OCI-LY3 (cell line): ENCODE data around the gene OBSCN.

Experiments used
- H2AFZ ChIP-seq: fragments of 200-600, 300-600 bp; shearing (Covaris generic); 2 replicates; pipeline ENCODE4 v1.6.0; 2014; ENCODE audit warnings: antibody characterized with exemption, low read depth, low read length
- H3K27ac ChIP-seq: fragments of 200-600, 300-600 bp; sonication (generic); 2 replicates; pipeline ENCODE4 v1.5.1; 2014; ENCODE audit warnings: mild to moderate bottlenecking, low read length, moderate library complexity, mixed read lengths
- H3K27me3 ChIP-seq: fragments of 200-600, 300-600 bp; sonication (generic); 2 replicates; pipeline ENCODE4 v1.6.1; 2014; ENCODE audit warnings: low read depth, low read length, mixed read lengths
- H3K36me3 ChIP-seq: fragments of 200-600, 300-600 bp; sonication (generic); replicated peaks from 2 replicates; pipeline ENCODE3; 2014; ENCODE audit warnings: low read depth, low read length, mixed read lengths
- H3K4me1 ChIP-seq: fragments of 300-600, 200-600 bp; sonication (generic); 2 replicates; pipeline ENCODE4 v1.6.1; 2014; ENCODE audit warnings: low read length, mixed read lengths
- H3K4me2 ChIP-seq: fragments of 200-600, 300-600 bp; sonication (generic); 2 replicates; pipeline ENCODE4 v1.6.1; 2014; ENCODE audit warnings: low read length, mixed read lengths
- H3K4me3 ChIP-seq: fragments of 300-600, 200-600 bp; sonication (generic); 2 replicates; pipeline ENCODE4 v1.5.1; 2014; ENCODE audit warnings: antibody characterized with exemption, mild to moderate bottlenecking, low read length, moderate library complexity
- H3K79me2 ChIP-seq: fragments of 300-600, 200-600 bp; shearing (Covaris generic); 2 replicates; pipeline ENCODE4 v1.6.1; 2014; ENCODE audit warnings: mild to moderate bottlenecking, low read length, mixed read lengths
- H3K9ac ChIP-seq: fragments of 300-600, 200-600 bp; shearing (Covaris generic); 2 replicates; pipeline ENCODE4 v1.6.0; 2014; ENCODE audit warnings: mild to moderate bottlenecking, low read length, moderate library complexity
- H3K9me3 ChIP-seq: fragments of 200-600, 300-600 bp; shearing (Covaris generic); 2 replicates; pipeline ENCODE4 v1.6.1; 2014; ENCODE audit warnings: low read length, mixed read lengths; ENCODE audit not compliant: insufficient read depth
- H4K20me1 ChIP-seq: fragments of 200-600, 300-600 bp; sonication (generic); 2 replicates; pipeline ENCODE4 v1.6.1; 2016; ENCODE audit warnings: low read length, mixed read lengths; ENCODE audit not compliant: insufficient read depth
- EZH2phosphoT487 ChIP-seq: fragments of 200-600 bp; shearing (Covaris generic); IDR thresholded peaks from 2 replicates; pipeline ENCODE4 v1.6.1; 2018; ENCODE audit warnings: antibody characterized with exemption, mixed run types, low read depth
- TF ChIP-seq, protein P1 (sequence below): fragments of 200-600, 300-600 bp; sonication (generic); IDR thresholded peaks from 2 replicates; pipeline ENCODE4 v1.5.1; 2014; ENCODE audit warnings: antibody characterized with exemption, low read length, low read depth

OBSCN gene

DNA sequence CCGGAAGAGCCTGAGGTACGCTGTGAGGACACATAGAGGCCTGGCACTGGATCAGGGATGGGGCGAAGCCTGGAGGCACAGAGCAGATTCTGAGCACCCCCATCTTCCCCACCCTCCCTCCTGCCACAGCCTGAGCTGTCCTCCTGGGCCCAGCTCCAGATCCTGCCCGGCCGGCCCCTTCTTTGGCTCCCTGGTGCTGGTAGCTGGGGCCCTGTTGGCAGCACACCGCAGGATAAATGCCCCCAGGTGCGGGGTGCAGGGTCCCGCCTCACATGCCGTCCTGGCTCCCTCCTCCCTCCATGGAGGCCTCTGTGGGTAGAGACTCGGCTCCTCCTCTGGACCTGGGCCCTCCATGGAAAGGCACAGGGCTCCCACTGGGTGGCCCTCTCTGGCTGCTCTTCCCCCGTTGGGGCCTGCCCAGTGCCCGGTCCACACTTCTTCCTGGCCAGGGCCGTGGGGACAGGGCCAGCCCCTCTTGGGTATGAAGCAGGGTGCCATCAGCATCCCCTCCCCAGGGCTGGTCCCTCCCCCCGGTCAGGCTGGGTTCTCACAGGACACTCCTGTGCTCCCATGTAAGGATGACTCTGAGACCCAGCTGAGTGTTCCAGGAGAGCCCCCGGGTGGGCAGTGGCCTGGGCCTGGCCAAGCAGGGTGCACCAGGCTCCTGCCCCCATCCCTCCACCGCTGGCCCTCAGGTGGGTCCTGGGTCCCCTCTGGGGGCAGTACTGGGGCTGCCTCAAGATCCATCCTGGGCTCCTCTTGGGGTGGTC lies 1.1 kb upstream of the OBSCN start:
- Histone ChIP-seq H3K27ac (no peak overlapping the region), H3K9me3 (no peaks in the 10 kb centered on the region), H3K79me2 (no peaks in the 10 kb centered on the region), H3K36me3 (no peaks in the 10 kb centered on the region), H4K20me1 (no peaks in the 10 kb centered on the region), H3K9ac (no peak overlapping the region), H2AFZ (no peak overlapping the region), H3K27me3 (no peaks in the 10 kb centered on the region), H3K4me1 (no peaks in the 10 kb centered on the region), H3K4me3 (no peak overlapping the region), H3K4me2 (no peak overlapping the region)
- TF ChIP-seq, protein P1, sequence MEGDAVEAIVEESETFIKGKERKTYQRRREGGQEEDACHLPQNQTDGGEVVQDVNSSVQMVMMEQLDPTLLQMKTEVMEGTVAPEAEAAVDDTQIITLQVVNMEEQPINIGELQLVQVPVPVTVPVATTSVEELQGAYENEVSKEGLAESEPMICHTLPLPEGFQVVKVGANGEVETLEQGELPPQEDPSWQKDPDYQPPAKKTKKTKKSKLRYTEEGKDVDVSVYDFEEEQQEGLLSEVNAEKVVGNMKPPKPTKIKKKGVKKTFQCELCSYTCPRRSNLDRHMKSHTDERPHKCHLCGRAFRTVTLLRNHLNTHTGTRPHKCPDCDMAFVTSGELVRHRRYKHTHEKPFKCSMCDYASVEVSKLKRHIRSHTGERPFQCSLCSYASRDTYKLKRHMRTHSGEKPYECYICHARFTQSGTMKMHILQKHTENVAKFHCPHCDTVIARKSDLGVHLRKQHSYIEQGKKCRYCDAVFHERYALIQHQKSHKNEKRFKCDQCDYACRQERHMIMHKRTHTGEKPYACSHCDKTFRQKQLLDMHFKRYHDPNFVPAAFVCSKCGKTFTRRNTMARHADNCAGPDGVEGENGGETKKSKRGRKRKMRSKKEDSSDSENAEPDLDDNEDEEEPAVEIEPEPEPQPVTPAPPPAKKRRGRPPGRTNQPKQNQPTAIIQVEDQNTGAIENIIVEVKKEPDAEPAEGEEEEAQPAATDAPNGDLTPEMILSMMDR: no peak
- TF ChIP-seq EZH2phosphoT487: no peak

DNA sequence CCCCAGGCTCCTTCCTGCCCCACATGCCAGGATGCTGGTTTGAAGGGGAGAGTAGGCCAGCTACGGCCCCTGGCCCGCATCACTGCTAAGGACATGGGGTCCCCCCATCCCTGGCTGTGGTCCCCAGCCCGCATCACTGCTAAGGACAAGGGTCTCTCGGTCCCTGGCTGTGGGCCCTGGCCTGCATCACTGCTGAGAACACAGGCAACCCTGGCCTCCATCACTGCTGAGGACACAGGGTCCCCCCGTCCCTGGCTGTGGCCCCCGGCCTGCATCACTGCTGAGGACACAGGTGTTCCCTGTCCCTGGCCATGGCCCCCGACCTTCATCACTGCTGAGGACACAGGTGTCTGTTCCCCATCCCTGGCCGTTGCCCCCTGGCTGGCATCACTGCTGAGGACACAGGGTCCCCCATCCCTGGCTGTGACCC lies 448 bp upstream of the OBSCN start:
- Histone ChIP-seq H3K36me3 (no peaks in the 10 kb centered on the region), H3K9me3 (no peaks in the 10 kb centered on the region), H3K27ac (no peak overlapping the region), H4K20me1 (no peaks in the 10 kb centered on the region), H2AFZ (no peak overlapping the region), H3K4me2 (no peak overlapping the region), H3K9ac (no peak overlapping the region), H3K27me3 (no peaks in the 10 kb centered on the region), H3K4me1 (no peaks in the 10 kb centered on the region), H3K79me2 (no peaks in the 10 kb centered on the region), H3K4me3 (no peak overlapping the region)
- TF ChIP-seq, protein P1: no peak
- TF ChIP-seq EZH2phosphoT487: no peak

DNA sequence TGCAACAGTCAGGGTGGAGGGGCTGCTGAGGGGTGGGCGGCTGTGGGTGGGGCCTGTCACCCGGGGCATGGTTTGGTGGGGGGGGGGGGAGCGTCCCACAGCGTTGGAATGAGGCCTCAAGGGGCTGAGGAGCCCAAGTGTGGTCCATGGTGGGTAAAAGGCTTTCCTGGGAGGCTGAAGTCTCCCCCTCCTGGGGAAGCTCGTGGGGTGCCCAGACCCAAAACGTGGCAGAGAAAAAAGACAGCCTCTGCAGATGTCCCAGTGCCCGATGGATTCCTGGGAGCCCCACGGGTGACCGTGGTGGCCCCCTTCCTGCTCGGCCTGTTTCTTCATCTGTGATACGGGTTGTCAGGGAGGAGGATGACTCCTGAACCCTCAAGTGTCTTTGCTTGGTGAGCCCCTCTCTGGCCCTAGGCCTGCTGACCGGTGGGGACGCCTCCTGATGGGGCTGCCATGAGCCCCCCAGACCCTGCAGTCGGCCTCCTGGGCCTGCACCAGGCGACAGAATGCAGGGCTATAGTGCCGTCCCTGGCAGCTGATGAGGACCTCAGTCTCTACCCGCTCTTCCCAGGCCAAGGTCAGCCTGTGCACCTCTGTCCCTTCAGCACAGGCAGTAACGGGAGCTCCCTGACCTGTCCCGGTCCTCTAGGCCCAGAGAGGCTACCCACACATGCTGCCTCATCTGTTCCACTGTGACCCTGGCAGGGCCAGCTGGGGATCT lies 1.1 kb downstream of the OBSCN start:
- TF ChIP-seq, protein P1: no peak
- TF ChIP-seq EZH2phosphoT487: no peak
- no peak overlapping the region for H3K4me3 ChIP-seq
- H3K27ac ChIP-seq: no peak overlapping the region

DNA sequence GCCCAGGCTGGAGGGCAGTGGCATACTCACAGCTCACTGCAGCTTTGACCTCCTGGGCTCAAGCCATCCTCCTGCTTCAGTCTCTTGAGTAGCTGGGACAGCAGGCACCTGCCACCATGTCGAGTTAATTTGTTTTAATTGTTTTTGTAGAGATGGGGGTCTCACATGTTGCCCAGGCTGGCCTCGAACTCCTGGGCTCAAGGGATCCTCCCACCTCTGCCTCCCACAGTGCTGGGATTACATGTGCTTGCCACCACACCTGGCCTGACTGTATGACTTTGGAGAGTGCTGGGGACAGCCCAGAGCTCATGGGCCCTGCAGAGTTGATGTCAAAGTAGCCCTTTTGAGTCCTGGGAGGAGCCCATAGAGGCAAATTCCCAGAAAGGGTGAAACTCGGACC lies 1.8 kb downstream of the OBSCN start:
- Histone ChIP-seq H3K4me3 (no peak overlapping the region), H3K4me2 (no peak overlapping the region), H4K20me1 (no peaks in the 10 kb centered on the region), H3K9me3 (no peaks in the 10 kb centered on the region), H3K27ac (no peak overlapping the region), H3K79me2 (no peaks in the 10 kb centered on the region), H2AFZ (no peak overlapping the region), H3K36me3 (no peaks in the 10 kb centered on the region), H3K4me1 (no peaks in the 10 kb centered on the region), H3K9ac (no peak overlapping the region), H3K27me3 (no peaks in the 10 kb centered on the region)
- TF ChIP-seq EZH2phosphoT487: no peak
- TF ChIP-seq, protein P1: no peak

More for the DNA sequence above, 1.1 kb downstream of the OBSCN start:
- Histone ChIP-seq H2AFZ (no peak overlapping the region), H3K4me1 (no peaks in the 10 kb centered on the region), H3K79me2 (no peaks in the 10 kb centered on the region), H3K9ac (no peak overlapping the region), H3K9me3 (no peaks in the 10 kb centered on the region), H3K36me3 (no peaks in the 10 kb centered on the region), H4K20me1 (no peaks in the 10 kb centered on the region), H3K4me2 (no peak overlapping the region), H3K27me3 (no peaks in the 10 kb centered on the region)
